Testis (tissue), 2 donors: ENCODE results near the gene KDF1.
A peak's percentile ranks its signal among the peaks of the same experiment; 100 is the strongest.

Experiments
- CTCF ChIP-seq, 3 experiments: fragments of 450-650 bp in 2 of 3; fragments of 200-600 bp in 1 of 3; sonication (generic) in 1 of 3; IDR thresholded peaks; one replicate each; pipeline ENCODE4 v1.5.1; 2016 to 2019; ENCODE audit warnings: antibody characterized with exemption in 3 of 3, mild to moderate bottlenecking in 2 of 3, moderate library complexity in 1 of 3
- POLR2A ChIP-seq: fragments of 450-650 bp; IDR thresholded peaks from one replicate; pipeline ENCODE4 v1.6.1; 2017; ENCODE audit warnings: antibody characterized with exemption, mild to moderate bottlenecking, moderate library complexity

GRCh38 chr1:26993237-26994019 is 33.2 kb upstream of the KDF1 start, which contains the start of gene TRNP1:
- TF ChIP-seq CTCF (IDR thresholded peaks at IDR 0.05) (no peak), POLR2A (peak; percentile 35)
